ENCODE results near the gene SSBP1.

DNA sequence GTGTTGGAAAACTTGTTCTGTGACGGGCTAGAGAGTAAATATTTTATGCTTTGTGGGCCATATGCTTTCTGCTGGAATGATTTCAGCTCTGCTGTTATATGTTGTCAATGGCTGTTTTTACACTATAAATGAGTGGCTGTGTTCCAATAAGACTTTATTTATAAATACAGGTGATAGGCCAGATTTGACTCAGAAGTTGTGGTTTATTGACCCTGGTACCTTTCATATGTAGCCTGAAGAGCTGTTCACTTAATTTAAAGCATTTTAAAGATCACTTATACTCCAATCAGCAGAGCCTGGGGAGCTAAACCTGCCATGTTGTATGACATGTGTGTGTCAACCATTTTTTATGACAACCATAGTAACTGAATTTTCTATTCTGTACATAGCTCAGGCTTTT, 9.1 kb upstream of the SSBP1 start:
- TF ChIP-seq, protein P1, sequence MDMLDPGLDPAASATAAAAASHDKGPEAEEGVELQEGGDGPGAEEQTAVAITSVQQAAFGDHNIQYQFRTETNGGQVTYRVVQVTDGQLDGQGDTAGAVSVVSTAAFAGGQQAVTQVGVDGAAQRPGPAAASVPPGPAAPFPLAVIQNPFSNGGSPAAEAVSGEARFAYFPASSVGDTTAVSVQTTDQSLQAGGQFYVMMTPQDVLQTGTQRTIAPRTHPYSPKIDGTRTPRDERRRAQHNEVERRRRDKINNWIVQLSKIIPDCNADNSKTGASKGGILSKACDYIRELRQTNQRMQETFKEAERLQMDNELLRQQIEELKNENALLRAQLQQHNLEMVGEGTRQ (IDR thresholded peaks at IDR 0.05; ENCODE audit: low read depth, low read length), result no peak
- TF ChIP-seq, protein P2, sequence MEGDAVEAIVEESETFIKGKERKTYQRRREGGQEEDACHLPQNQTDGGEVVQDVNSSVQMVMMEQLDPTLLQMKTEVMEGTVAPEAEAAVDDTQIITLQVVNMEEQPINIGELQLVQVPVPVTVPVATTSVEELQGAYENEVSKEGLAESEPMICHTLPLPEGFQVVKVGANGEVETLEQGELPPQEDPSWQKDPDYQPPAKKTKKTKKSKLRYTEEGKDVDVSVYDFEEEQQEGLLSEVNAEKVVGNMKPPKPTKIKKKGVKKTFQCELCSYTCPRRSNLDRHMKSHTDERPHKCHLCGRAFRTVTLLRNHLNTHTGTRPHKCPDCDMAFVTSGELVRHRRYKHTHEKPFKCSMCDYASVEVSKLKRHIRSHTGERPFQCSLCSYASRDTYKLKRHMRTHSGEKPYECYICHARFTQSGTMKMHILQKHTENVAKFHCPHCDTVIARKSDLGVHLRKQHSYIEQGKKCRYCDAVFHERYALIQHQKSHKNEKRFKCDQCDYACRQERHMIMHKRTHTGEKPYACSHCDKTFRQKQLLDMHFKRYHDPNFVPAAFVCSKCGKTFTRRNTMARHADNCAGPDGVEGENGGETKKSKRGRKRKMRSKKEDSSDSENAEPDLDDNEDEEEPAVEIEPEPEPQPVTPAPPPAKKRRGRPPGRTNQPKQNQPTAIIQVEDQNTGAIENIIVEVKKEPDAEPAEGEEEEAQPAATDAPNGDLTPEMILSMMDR (conservative IDR thresholded peaks at IDR 0.05; ENCODE audit: low read depth, low read length), result no peak
- TF ChIP-seq POLR2A (IDR thresholded peaks at IDR 0.05; ENCODE audit: low read depth, low read length) (no peak), NFE2L2 (IDR thresholded peaks at IDR 0.05; ENCODE audit: low read depth, low read length) (no peak), RCOR1 (IDR thresholded peaks at IDR 0.05; ENCODE audit: insufficient replicate concordance, low read length) (no peak), SMC3 (IDR thresholded peaks at IDR 0.05; ENCODE audit: low read depth, low read length) (no peak), RAD21 (IDR thresholded peaks at IDR 0.05; ENCODE audit: low read length) (no peak)
